Fibroblast of villous mesenchyme (primary cell): ENCODE data around the gene TGIF1. TPM values are rescaled to one million over a fixed set of nuclear protein-coding genes. Genes with fewer than 3 reads are reported as not detected.
A peak's percentile ranks its signal among the peaks of the same experiment; 100 is the strongest.

Experiments used
- DNase-seq: peaks from one replicate; pipeline ENCODE4 v3.0.0-alpha.2; 2010; ENCODE audit warnings: low read depth
- H3K4me3 ChIP-seq: 2 replicates; pipeline ENCODE4 v1.5.1; 2011; ENCODE audit warnings: low read depth, mild to moderate bottlenecking, low read length
- total RNA-seq: library from RNA; depleted of rRNA; stranded (reverse); fragments of >200 nt; gene quantifications from 2 replicates; pipeline ENCODE4 v1.2.3, GENCODE V29; 2012
- TF ChIP-seq, protein P1 (sequence below): IDR thresholded peaks from 2 replicates; pipeline ENCODE4 v1.5.1; 2012; ENCODE audit warnings: low read depth, mild to moderate bottlenecking, low read length; ENCODE audit not compliant: insufficient read depth

Gene TGIF1
- total RNA-seq, 1 donor: 136 TPM

- no peak for DNase-seq
- H3K4me3 ChIP-seq: no peak overlapping the region
- TF ChIP-seq, protein P1, sequence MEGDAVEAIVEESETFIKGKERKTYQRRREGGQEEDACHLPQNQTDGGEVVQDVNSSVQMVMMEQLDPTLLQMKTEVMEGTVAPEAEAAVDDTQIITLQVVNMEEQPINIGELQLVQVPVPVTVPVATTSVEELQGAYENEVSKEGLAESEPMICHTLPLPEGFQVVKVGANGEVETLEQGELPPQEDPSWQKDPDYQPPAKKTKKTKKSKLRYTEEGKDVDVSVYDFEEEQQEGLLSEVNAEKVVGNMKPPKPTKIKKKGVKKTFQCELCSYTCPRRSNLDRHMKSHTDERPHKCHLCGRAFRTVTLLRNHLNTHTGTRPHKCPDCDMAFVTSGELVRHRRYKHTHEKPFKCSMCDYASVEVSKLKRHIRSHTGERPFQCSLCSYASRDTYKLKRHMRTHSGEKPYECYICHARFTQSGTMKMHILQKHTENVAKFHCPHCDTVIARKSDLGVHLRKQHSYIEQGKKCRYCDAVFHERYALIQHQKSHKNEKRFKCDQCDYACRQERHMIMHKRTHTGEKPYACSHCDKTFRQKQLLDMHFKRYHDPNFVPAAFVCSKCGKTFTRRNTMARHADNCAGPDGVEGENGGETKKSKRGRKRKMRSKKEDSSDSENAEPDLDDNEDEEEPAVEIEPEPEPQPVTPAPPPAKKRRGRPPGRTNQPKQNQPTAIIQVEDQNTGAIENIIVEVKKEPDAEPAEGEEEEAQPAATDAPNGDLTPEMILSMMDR: no peak
These were observed 29.1 kb upstream of the TGIF1 start for GRCh38 chr18:3420919-3421279.

DNA sequence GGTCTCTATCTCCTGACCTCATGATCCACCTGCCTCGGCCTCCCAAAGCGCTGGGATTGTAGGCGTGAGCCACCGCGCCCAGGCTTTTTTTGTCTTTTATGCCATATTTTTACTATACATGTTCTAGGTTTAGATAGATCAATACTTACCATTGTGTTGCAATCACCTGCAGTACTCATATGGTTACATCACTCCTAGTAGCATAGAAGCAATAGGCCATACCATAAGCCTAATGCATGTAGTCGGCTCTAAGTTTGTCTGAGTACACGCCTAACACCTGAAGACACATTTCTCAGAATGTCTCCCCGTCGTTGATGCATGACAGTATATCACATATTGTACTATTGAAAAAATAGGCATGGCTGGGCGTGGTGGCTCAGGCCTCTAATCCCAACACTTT lies 27.1 kb upstream of the TGIF1 start:
- DNase-seq: no peak
- TF ChIP-seq, protein P1: no peak
- no peak overlapping the region for H3K4me3 ChIP-seq

DNA sequence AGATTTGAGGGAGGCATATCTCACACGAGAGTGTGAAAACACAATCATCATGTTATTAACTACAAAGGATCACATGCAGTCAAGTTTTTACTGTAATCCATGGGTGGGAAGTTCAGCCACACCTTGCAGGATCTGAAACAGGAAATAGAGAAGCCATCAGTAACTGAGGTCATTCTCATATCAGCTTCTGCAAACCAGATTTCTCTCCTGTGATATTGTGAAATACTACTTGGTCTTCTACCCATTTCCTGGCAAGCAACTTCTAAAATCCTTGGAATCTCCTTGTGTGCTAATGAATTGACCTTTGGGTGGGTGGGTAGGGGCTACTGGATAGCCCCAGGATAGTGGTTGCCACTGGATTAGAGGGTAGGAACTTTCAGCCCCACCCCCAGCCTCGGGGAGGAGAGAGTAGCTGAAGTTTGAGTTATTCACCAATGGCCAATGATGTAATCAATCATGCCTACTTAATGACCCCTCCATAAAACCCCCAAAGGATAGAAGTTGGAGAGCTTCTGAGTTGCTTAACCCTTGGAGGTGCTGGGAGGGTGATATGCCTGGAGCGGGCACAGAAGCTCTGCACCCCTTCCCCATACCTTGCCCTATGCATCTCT lies 25.6 kb upstream of the TGIF1 start:
- H3K4me3 ChIP-seq: no peak overlapping the region
- TF ChIP-seq, protein P1: no peak
- DNase-seq: peak; percentile 27

GRCh38 chr18:3425030-3425429 lies 24.9 kb upstream of the TGIF1 start:
- no peak for DNase-seq
- TF ChIP-seq, protein P1: no peak
- no peak overlapping the region for H3K4me3 ChIP-seq

GRCh38 chr18:3425446-3425845 lies 24.5 kb upstream of the TGIF1 start:
- TF ChIP-seq, protein P1: no peak
- DNase-seq: no peak
- no peak overlapping the region for H3K4me3 ChIP-seq

DNA sequence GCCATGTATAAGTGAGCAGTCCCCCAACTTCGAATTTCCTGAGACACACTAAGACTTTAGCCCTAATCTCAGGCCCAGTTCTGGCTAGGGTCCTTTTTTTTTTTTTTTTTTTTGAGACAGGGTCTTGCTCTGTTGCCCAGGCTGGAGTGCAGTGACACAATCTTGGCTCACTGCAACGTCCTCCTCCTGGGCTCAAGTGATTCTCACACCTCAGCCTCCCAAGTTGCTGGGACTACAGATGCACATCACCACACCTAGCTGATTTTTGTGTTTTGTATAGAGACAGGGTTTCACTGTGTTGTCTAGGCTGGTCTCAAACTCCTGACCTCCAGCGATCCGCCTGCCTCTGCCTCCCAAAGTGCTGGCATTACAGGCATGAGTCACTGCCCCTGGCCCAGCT lies 23.9 kb upstream of the TGIF1 start:
- TF ChIP-seq, protein P1: no peak
- H3K4me3 ChIP-seq: no peak overlapping the region
- no peak for DNase-seq

- H3K4me3 ChIP-seq: no peak overlapping the region
- no peak for DNase-seq
- TF ChIP-seq, protein P1: no peak
These were observed 22.0 kb upstream of the TGIF1 start for GRCh38 chr18:3427944-3428343.
